Mucosa of rectum (tissue), 2 donors: ENCODE measurements around the gene ARSB.
"Not testable (repeated sequence)": the region's sequence is repeated elsewhere in the genome, so short reads cannot be mapped to it uniquely, and the experiment has no call there.

Experiments
- H3K27ac ChIP-seq, 2 donors: one replicate each; pipeline ENCODE4 v1.7.0; 2013; ENCODE audit warnings: inconsistent platforms in 2 of 2, low read depth in 2 of 2, low read length in 2 of 2
- H3K27me3 ChIP-seq, 2 donors: one replicate each; pipeline ENCODE4 v1.7.0; 2013; ENCODE audit warnings: low read length in 2 of 2; ENCODE audit not compliant: control insufficient read depth in 2 of 2, insufficient read depth in 2 of 2
- H3K36me3 ChIP-seq, 2 donors: one replicate each; pipeline ENCODE4 v1.7.0; 2013; ENCODE audit warnings: low read length in 2 of 2; ENCODE audit not compliant: control insufficient read depth in 2 of 2, insufficient read depth in 2 of 2
- H3K4me1 ChIP-seq, 2 donors: one replicate each; pipeline ENCODE4 v1.7.0; 2013; ENCODE audit warnings: low read length in 2 of 2, mild to moderate bottlenecking in 1 of 2; ENCODE audit not compliant: control insufficient read depth in 2 of 2, insufficient read depth in 2 of 2
- H3K4me3 ChIP-seq, 2 donors: one replicate each; pipeline ENCODE4 v1.7.0; 2013; ENCODE audit warnings: low read length in 2 of 2
- H3K9ac ChIP-seq, 2 donors: one replicate each; pipeline ENCODE4 v1.7.0; 2013; ENCODE audit warnings: low read length in 2 of 2, low read depth in 1 of 2, mild to moderate bottlenecking in 1 of 2
- H3K9me3 ChIP-seq, 2 donors: one replicate each; pipeline ENCODE4 v1.7.0; 2013; ENCODE audit warnings: low read length in 2 of 2; ENCODE audit not compliant: control insufficient read depth in 2 of 2
- donor health status: healthy.
- donor health status: Normal muscosa, but diverticular disease.

ARSB gene

GRCh38 chr5:78851891-78852290 is 133.2 kb downstream of the ARSB start:
- not testable (repeated sequence) for H3K27ac ChIP-seq, H3K9me3 ChIP-seq, H3K4me3 ChIP-seq, H3K4me1 ChIP-seq, H3K36me3 ChIP-seq, H3K9ac ChIP-seq, H3K27me3 ChIP-seq

- H3K27me3 ChIP-seq, result no peaks in the 10 kb centered on the region
- H3K9ac ChIP-seq, result no peak overlapping the region
- H3K36me3 ChIP-seq, result no peaks in the 10 kb centered on the region
- H3K4me3 ChIP-seq, result no peak overlapping the region
- H3K9me3 ChIP-seq, result peaks cover 0 to 2% of the 10 kb centered on the region in 2 donors
- H3K4me1 ChIP-seq, result no peaks in the 10 kb centered on the region
- no peak overlapping the region for H3K27ac ChIP-seq
Measured at GRCh38 chr5:78845470-78845869, 139.6 kb downstream of the ARSB start.

GRCh38 chr5:78843436-78843835 is 141.7 kb downstream of the ARSB start:
- H3K9me3 ChIP-seq, result peaks cover 0 to 2% of the 10 kb centered on the region in 2 donors
- H3K9ac ChIP-seq, result no peak overlapping the region
- no peak overlapping the region for H3K4me3 ChIP-seq
- H3K27ac ChIP-seq, result no peak overlapping the region
- no peaks in the 10 kb centered on the region for H3K36me3 ChIP-seq
- no peaks in the 10 kb centered on the region for H3K27me3 ChIP-seq
- H3K4me1 ChIP-seq, result no peaks in the 10 kb centered on the region

GRCh38 chr5:78841767-78842166 is 143.3 kb downstream of the ARSB start:
- no peak overlapping the region for H3K27ac ChIP-seq
- H3K4me3 ChIP-seq, result no peak overlapping the region
- no peaks in the 10 kb centered on the region for H3K36me3 ChIP-seq

GRCh38 chr5:78838753-78839152 is 146.4 kb downstream of the ARSB start:
- no peaks in the 10 kb centered on the region for H3K9me3 ChIP-seq
- H3K36me3 ChIP-seq, result no peaks in the 10 kb centered on the region
- H3K4me3 ChIP-seq, result no peak overlapping the region
- no peaks in the 10 kb centered on the region for H3K27me3 ChIP-seq
- no peak overlapping the region for H3K27ac ChIP-seq
- H3K4me1 ChIP-seq, result no peaks in the 10 kb centered on the region
- H3K9ac ChIP-seq, result no peak overlapping the region

More at GRCh38 chr5:78841767-78842166, 143.3 kb downstream of the ARSB start:
- H3K4me1 ChIP-seq, result no peaks in the 10 kb centered on the region
- H3K27me3 ChIP-seq, result no peaks in the 10 kb centered on the region
- H3K9ac ChIP-seq, result no peak overlapping the region
- H3K9me3 ChIP-seq, result peaks cover 0 to 2% of the 10 kb centered on the region in 2 donors

GRCh38 chr5:78837836-78838235 is 147.3 kb downstream of the ARSB start:
- no peaks in the 10 kb centered on the region for H3K4me1 ChIP-seq
- H3K27ac ChIP-seq, result no peak overlapping the region
- no peak overlapping the region for H3K9ac ChIP-seq
- H3K27me3 ChIP-seq, result no peaks in the 10 kb centered on the region
- no peak overlapping the region for H3K4me3 ChIP-seq
- H3K9me3 ChIP-seq, result no peaks in the 10 kb centered on the region
- H3K36me3 ChIP-seq, result no peaks in the 10 kb centered on the region

GRCh38 chr5:78835176-78835575 is 149.9 kb downstream of the ARSB start:
- H3K36me3 ChIP-seq, result no peaks in the 10 kb centered on the region

GRCh38 chr5:78833284-78833683 is 151.8 kb downstream of the ARSB start:
- Histone ChIP-seq H3K27ac (no peak overlapping the region), H3K4me3 (no peak overlapping the region), H3K9me3 (no peaks in the 10 kb centered on the region), H3K36me3 (no peaks in the 10 kb centered on the region), H3K27me3 (no peaks in the 10 kb centered on the region), H3K4me1 (peaks cover 0 to 6% of the 10 kb centered on the region in 2 donors), H3K9ac (no peak overlapping the region)

More at GRCh38 chr5:78835176-78835575, 149.9 kb downstream of the ARSB start:
- H3K4me3 ChIP-seq, result no peak overlapping the region
- H3K9ac ChIP-seq, result no peak overlapping the region
- no peak overlapping the region for H3K27ac ChIP-seq
- H3K27me3 ChIP-seq, result no peaks in the 10 kb centered on the region
- peaks cover 0 to 3% of the 10 kb centered on the region in 2 donors for H3K4me1 ChIP-seq
- no peaks in the 10 kb centered on the region for H3K9me3 ChIP-seq

- H3K9ac ChIP-seq, result no peak overlapping the region
- no peaks in the 10 kb centered on the region for H3K36me3 ChIP-seq
- no peaks in the 10 kb centered on the region for H3K9me3 ChIP-seq
- H3K4me1 ChIP-seq, result peaks cover 0 to 6% of the 10 kb centered on the region in 2 donors
- H3K27me3 ChIP-seq, result no peaks in the 10 kb centered on the region
- H3K27ac ChIP-seq, result no peak overlapping the region
- H3K4me3 ChIP-seq, result no peak overlapping the region
Measured at GRCh38 chr5:78830528-78831046, 154.5 kb downstream of the ARSB start.

- Histone ChIP-seq H3K9ac (no peak overlapping the region), H3K36me3 (no peaks in the 10 kb centered on the region), H3K4me3 (no peak overlapping the region), H3K9me3 (no peaks in the 10 kb centered on the region), H3K4me1 (peaks cover 0 to 6% of the 10 kb centered on the region in 2 donors), H3K27ac (no peak overlapping the region), H3K27me3 (no peaks in the 10 kb centered on the region)
Measured at GRCh38 chr5:78829811-78830527, 155.1 kb downstream of the ARSB start.
